Retina (tissue), 1 donor: ENCODE results near the gene VPS41.
"Not testable (repeated sequence)": the region's sequence is repeated elsewhere in the genome, so short reads cannot be mapped to it uniquely, and the experiment has no call there.

ENCODE experiments used
- DNase-seq: peaks from one replicate; pipeline ENCODE4 v3.0.0-alpha.2; 2016

Gene VPS41

DNA sequence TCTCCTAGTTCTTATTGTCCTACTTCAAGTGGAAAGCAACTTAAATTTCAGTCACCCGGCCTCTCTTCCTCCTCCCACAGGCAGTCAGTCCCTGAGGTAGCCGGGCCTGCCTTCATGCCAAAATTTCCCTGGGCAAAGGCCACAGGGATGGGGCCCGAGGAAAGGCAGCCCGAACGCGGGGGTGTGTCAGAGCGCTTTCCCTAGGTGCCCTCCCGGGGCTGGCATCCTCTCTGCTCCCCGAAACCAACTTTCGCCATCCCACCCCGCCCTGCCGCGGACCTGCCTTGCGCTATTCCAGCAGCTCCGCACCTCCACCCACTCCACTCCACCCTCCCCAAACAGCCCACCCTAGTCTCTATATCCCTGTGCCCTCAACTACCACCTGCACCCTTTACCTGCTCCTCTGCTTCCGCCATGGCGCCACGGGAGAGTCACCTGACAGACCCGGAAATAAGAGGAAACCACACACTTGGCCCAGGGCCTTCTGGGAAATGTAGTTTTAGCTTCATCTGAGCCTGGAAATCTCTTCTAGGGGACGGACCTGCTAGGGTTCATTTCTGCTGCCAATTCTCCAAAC lies at the start of gene VPS41:
TSS of gene VPS41 (minus strand) at position 433 of the 577 bp plus-strand sequence. CDS start at position 416, 17 bp downstream.
- DNase-seq = peak; percentile 81

GRCh38 chr7:38955892-38956291 lies 46.9 kb upstream of the VPS41 start:
- no peak for DNase-seq

GRCh38 chr7:38953971-38954370 lies 45.0 kb upstream of the VPS41 start:
- no peak for DNase-seq

- no peak for DNase-seq
These were observed 44.2 kb upstream of the VPS41 start for GRCh38 chr7:38953227-38953626.

DNA sequence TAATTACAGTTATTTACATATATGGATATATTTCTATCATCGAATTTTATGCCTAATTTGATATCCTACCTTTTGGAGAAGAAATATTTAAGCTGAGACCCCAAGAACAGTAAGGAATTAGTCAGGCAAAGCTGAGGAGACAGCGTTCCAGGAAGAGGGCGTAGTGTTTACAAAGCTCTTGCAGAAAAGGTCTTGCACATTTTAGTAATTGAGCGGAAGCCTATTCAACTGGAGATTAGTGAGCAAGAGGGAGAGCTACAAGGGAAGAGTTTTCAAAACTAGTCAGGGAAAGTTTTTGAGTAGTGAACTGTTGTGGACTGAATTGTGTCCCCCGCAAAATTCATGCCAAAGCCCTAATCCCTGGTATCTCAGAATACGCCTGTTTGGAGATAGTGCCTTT lies 42.2 kb upstream of the VPS41 start:
- DNase-seq = no peak

- no peak for DNase-seq
These were observed 41.3 kb upstream of the VPS41 start for GRCh38 chr7:38950309-38950708.

DNA sequence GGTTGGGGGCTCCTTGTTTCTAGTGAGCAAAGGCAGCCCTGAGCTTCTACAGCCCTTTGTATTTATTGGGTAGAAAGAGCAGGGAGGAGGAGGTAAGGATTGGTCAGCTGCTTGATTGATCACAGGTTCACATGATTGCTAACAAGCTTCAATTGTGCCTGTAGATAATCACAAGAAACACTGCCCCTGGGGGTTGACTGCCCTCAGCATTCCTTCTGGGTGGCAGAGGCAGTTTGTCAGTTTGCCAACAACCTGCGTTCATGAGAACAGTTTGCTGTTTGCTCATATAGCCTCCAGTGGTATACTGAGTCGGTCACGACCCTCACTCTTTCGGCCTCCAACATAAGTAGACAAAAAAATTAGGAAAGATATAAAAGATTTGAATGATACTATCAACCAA lies 38.5 kb upstream of the VPS41 start:
- not testable (repeated sequence) for DNase-seq

GRCh38 chr7:38942431-38943051 lies 33.5 kb upstream of the VPS41 start:
- DNase-seq = no peak

- DNase-seq = no peak
These were observed 31.8 kb upstream of the VPS41 start for GRCh38 chr7:38940774-38941173.

DNA sequence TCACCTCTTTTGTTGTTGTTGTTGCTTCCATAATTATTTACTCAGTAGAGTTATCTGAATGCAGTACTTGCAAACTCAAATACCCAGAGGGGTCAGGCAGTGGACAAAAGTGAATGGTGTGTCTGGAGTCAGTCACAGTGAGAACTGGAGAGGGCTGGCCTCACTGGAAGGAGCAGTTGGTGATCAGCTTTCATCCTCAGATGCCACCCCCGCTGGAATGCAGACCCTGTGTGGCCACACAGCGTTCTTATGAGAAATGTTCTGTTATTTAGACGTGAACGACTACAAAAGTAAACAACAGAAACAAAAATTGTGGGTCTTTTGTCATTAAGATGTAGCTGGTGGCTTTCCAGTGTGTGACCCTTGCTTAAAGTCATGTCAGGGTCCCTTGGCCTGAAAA lies 29.6 kb upstream of the VPS41 start:
- no peak for DNase-seq

GRCh38 chr7:38938001-38938485 lies 29.1 kb upstream of the VPS41 start:
- no peak for DNase-seq

- no peak for DNase-seq
These were observed 27.6 kb upstream of the VPS41 start for GRCh38 chr7:38936641-38937040.

DNA sequence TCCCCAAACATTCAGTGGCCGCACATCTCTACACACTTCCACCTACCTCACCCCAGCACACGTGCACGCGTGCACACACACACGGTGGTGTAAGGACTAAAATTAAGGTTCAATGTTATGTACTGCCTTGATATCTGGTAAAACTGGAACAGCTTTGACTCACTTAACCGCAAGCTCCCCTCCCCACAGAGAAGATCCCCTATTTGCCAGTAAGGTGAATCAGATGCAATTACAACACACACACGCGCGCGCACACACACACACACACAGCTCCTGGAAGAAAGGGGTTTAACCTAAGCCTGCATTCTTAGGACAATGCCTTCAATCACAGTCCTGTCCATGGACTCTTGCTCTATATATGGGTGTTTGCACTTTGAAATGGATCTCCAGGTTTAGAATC lies 25.5 kb upstream of the VPS41 start:
- DNase-seq = no peak

DNA sequence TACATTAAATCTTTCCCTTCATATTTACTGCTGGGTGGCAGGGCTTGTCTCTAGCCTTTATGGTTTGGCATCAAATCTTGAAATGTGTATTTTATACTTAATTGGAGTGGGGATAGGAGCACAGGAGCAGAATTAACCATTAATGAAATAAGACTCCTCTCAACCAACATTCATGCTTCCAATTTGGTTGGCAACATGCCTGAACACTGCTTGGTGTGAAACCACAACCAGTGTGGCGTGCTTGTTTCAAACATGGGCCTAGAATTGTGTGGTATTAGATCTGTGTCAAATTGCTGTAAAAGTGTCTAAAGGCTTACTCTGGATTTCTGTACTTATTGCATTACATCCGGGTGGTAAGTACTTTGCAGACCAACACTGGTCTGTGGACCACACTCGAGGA lies 25.1 kb upstream of the VPS41 start:
- no peak for DNase-seq

DNA sequence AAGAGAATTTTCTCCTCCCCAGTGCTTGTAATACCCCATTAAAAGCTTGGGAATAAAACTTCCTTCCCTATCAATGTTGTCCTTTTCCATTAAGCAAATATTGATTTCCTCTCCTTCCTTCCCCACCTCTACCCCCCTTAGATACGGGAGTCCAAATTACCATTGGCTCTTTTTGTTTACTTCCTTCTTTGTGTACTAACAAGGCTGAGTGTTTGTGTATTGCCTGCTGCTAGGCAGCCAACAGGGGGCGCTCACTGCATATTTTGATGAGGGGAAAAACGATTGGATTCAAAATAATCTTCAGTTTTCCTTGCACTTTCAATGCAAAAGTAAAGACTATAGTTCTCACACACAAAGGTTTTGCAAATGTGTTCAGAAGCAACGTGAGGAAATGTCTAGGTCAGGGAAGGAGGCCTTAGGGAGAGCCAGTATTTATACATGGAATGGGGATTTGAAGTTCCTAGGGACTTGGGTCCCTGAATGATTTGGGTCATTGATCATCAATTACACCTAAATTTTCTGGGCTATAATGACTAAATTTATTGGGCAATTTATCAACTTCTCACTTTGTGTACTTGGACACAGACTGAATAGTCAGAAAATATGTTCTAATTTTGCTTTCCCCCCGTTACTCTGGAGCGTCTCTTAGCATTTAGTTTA lies 23.6 kb upstream of the VPS41 start:
- peak; percentile 57 for DNase-seq

- DNase-seq = peak; percentile 40
These were observed 20.6 kb upstream of the VPS41 start for GRCh38 chr7:38929460-38930171.

GRCh38 chr7:38928506-38928905 lies 19.5 kb upstream of the VPS41 start:
- DNase-seq = no peak

GRCh38 chr7:38927751-38928150 lies 18.8 kb upstream of the VPS41 start:
- no peak for DNase-seq

DNA sequence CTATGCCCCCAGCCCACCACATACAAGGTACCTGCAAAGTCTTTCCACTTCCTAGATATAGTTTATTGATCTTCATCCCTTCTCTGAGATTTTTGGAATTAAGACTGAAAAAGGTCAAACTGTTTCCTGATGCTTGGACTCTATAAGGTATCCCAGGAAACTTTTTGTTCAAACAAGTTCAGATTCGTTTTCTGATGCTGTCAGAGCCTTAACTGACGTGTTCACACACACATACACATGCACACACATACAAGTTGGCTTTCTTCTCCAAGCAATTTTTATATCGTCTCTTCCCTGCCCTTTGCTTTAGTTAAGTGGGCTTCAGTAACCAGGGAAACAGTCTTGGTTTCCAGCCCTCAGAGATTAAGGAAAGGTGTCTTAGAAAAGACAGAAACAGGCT lies 11.7 kb upstream of the VPS41 start:
- no peak for DNase-seq

DNA sequence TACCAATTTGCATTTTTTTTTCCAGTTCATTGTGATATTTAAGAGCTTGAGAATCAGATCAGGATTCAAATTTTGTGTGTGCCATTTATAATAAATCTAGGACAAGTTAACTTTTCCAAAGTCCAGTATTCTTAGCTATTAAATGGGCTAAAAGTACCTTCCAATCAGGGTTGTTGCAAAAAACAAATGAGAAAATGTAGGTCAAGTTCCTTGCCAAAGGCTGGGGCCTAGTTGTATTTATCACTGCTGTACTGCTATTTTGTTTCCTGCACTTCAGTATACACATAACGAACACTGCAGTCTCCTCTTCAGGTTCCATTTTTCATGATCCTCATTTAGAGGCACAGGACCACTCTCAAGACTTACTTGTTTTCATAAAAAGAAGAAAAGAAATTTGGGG lies 7.4 kb upstream of the VPS41 start:
- DNase-seq = no peak

GRCh38 chr7:38909870-38910269 lies 879 bp upstream of the VPS41 start:
- no peak for DNase-seq

- no peak for DNase-seq
These were observed 1.2 kb downstream of the VPS41 start for GRCh38 chr7:38907766-38908165.

DNA sequence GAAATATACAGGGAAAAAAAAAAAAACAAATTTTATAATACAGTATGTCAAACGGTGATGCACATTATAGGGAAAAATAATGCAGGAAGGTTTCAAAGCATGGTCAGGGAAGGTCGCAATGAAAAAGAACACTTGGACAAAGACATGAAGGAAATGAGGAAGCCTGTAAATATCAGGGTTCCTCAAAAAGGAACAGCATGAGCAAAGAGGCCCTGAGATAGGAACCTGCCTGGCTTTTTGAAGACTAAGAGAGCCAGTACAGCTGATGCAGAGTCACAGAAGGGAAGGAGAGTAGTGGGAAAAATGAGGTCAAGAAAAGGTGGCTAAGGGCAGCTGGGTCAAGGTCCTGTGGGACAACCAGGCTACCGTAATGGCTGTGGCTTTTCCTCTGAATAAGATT lies 1.9 kb downstream of the VPS41 start:
- DNase-seq = no peak
